Upper lobe of right lung (tissue), 1 donor: Measurements from ENCODE around the gene NHSL2. TPM values are rescaled to one million over a fixed set of nuclear protein-coding genes. Genes with fewer than 3 reads are reported as not detected.
A peak's percentile ranks its signal among the peaks of the same experiment; 100 is the strongest.

Source experiments
- ATAC-seq: fragments of 200-7000 bp; cut with Tn5 transposase; one replicate; pipeline ENCODE4 v1.9.1; 2020; ENCODE audit warnings: mild to moderate bottlenecking, moderate library complexity
- DNase-seq: peaks from one replicate; pipeline ENCODE4 v3.0.0-alpha.2; 2020
- H3K27ac ChIP-seq: fragments of 200-600 bp; one replicate; pipeline ENCODE4 v1.8.0; 2022
- H3K27me3 ChIP-seq: fragments of 200-600 bp; one replicate; pipeline ENCODE4 v1.8.0; 2022; ENCODE audit warnings: mild to moderate bottlenecking
- H3K36me3 ChIP-seq: fragments of 200-600 bp; one replicate; pipeline ENCODE4 v1.8.0; 2022
- H3K4me1 ChIP-seq: fragments of 200-600 bp; one replicate; pipeline ENCODE4 v1.8.0; 2022
- H3K4me3 ChIP-seq: fragments of 200-600 bp; one replicate; pipeline ENCODE4 v1.8.0; 2022; ENCODE audit warnings: mild to moderate bottlenecking
- H3K9me3 ChIP-seq: fragments of 200-600 bp; one replicate; pipeline ENCODE4 v1.8.0; 2022
- intact Hi-C: fragments of 100-400 bp; cut with DNase I; formaldehyde crosslinking; loops from one replicate; pipeline ENCODE4 v1.11.0; 2022
- total RNA-seq: library from RNA; stranded (reverse); fragmentation: NEBNext Ultra II Directional; extraction: Animal tissue kit (Norgen Biotek cat#: 25700); gene quantifications from one replicate; pipeline ENCODE4 v1.2.1, GENCODE V29; 2021
- TF ChIP-seq, protein P1 (sequence below): fragments of 200-600 bp; IDR thresholded peaks from one replicate; pipeline ENCODE4 v1.8.0; 2022; ENCODE audit warnings: antibody characterized with exemption
- donor health status: DM: no; HTN: yes; CAD: no; lungs with severe emphysema.

The NHSL2 gene
- total RNA-seq, 1 donor from 2014 or later = 17.3 TPM

- H3K36me3 ChIP-seq = no peaks in the 10 kb centered on the region
- H3K4me3 ChIP-seq = no peak overlapping the region
- TF ChIP-seq, protein P1, sequence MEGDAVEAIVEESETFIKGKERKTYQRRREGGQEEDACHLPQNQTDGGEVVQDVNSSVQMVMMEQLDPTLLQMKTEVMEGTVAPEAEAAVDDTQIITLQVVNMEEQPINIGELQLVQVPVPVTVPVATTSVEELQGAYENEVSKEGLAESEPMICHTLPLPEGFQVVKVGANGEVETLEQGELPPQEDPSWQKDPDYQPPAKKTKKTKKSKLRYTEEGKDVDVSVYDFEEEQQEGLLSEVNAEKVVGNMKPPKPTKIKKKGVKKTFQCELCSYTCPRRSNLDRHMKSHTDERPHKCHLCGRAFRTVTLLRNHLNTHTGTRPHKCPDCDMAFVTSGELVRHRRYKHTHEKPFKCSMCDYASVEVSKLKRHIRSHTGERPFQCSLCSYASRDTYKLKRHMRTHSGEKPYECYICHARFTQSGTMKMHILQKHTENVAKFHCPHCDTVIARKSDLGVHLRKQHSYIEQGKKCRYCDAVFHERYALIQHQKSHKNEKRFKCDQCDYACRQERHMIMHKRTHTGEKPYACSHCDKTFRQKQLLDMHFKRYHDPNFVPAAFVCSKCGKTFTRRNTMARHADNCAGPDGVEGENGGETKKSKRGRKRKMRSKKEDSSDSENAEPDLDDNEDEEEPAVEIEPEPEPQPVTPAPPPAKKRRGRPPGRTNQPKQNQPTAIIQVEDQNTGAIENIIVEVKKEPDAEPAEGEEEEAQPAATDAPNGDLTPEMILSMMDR = no peak
- intact Hi-C loops = no loop called here
- H3K9me3 ChIP-seq = no peaks in the 10 kb centered on the region
- ATAC-seq = peak; percentile 32
- DNase-seq = no peak
- H3K27ac ChIP-seq = peak overlapping the region; percentile 42
- H3K27me3 ChIP-seq = no peaks in the 10 kb centered on the region
- no peaks in the 10 kb centered on the region for H3K4me1 ChIP-seq
Observed at GRCh38 chrX:71996826-71997225, 86.2 kb downstream of the NHSL2 start.

DNA sequence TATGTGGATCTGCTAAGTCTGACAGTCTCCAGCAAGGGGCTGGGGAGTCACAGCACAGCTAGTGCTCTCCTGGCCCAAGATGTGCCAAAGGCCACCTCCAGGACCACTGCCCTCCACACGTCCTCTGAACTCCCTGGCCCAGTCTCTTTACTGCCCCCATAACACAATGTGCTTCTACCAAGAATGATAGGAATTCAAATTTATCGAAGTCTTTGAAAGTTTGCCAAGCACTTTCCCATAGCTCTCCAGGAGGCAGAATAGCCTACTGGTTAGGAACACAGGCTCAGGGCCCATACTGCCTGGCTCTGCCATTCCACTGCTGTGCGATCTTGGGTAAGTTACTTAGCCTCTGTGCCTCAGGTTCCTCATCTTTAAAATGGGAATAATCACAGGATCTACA is 86.7 kb downstream of the NHSL2 start:
- TF ChIP-seq, protein P1 = no peak
- ATAC-seq (no peak), DNase-seq (no peak)
- intact Hi-C loops = no loop called here
- H3K4me1 ChIP-seq = no peaks in the 10 kb centered on the region
- no peaks in the 10 kb centered on the region for H3K36me3 ChIP-seq
- no peak overlapping the region for H3K4me3 ChIP-seq
- H3K27ac ChIP-seq = peak overlapping the region; percentile 42
- no peaks in the 10 kb centered on the region for H3K27me3 ChIP-seq
- no peaks in the 10 kb centered on the region for H3K9me3 ChIP-seq

DNA sequence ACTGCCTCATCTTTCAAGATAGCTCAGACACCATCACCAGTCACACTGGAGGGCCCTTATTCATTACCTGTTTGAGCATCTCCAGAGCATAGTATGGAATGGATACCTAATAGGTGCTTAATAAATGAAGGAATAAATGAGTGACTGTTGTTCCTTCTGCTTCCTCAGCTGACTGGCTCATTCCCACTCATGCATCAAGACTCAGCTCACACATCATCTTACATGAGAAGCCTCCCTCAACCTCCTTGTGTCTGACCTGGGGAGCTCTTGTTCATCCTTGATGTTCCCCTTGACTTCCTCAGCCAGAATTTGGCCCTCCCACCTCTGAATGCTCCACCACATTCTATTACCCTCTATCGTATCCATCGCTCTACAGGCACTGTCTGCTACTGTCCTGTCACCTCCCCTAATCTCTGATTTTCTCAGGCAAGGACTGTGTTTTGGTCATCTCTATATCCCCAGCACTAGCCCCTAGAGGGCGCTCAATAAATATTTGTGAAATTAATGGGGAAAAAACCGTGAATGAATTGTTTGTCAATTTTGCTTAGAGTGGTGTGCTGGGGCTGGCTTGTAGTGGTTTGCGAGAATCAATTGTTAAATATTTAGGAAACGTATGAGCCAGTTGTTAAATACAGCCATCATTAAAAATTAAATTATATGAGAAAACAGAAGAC is 88.3 kb downstream of the NHSL2 start:
- H3K27me3 ChIP-seq = no peaks in the 10 kb centered on the region
- intact Hi-C loops = no loop called here
- H3K36me3 ChIP-seq = no peaks in the 10 kb centered on the region
- H3K27ac ChIP-seq = no peak overlapping the region
- no peaks in the 10 kb centered on the region for H3K9me3 ChIP-seq
- no peaks in the 10 kb centered on the region for H3K4me1 ChIP-seq
- TF ChIP-seq, protein P1 = peak; percentile 59
- ATAC-seq = peak; percentile 70
- DNase-seq = no peak
- no peak overlapping the region for H3K4me3 ChIP-seq

GRCh38 chrX:71999535-71999934 is 88.9 kb downstream of the NHSL2 start:
- Histone ChIP-seq H3K36me3 (no peaks in the 10 kb centered on the region), H3K27ac (no peak overlapping the region), H3K4me3 (no peak overlapping the region), H3K4me1 (no peaks in the 10 kb centered on the region), H3K27me3 (no peaks in the 10 kb centered on the region), H3K9me3 (no peaks in the 10 kb centered on the region)
- TF ChIP-seq, protein P1 = no peak
- intact Hi-C loops = no loop called here
- no peak for ATAC-seq
- DNase-seq = no peak

- H3K27me3 ChIP-seq = no peaks in the 10 kb centered on the region
- intact Hi-C loops = loop anchor here (10.0 kb wide), 1 partner anchor 133 kb away; the partner anchor contains the start of gene RTL5
- H3K4me3 ChIP-seq = no peak overlapping the region
Observed at GRCh38 chrX:72001471-72001870, 90.8 kb downstream of the NHSL2 start.

More at GRCh38 chrX:72001471-72001870, 90.8 kb downstream of the NHSL2 start:
- H3K27ac ChIP-seq = no peak overlapping the region
- H3K36me3 ChIP-seq = no peaks in the 10 kb centered on the region
- ATAC-seq (no peak), DNase-seq (no peak)
- no peaks in the 10 kb centered on the region for H3K9me3 ChIP-seq
- TF ChIP-seq, protein P1 = no peak
- H3K4me1 ChIP-seq = no peaks in the 10 kb centered on the region
